ENCODE measurements around the gene SCAND1. TPM values are rescaled to one million over a fixed set of nuclear protein-coding genes. Genes with fewer than 3 reads are reported as not detected.

SCAND1 gene
- 72.5 TPM for total RNA-seq (2013)
- polyA plus RNA-seq (100 to 1,000 TPM in 2 of 3 donors, 10 to 100 TPM in 1; 43.6 to 227 (median 160) TPM), polyA minus RNA-seq (79.8 and 114 TPM in 2 replicates), total RNA-seq (11.0 to 25.6 (median 16.3) reads per million in 11 experiments)

- Histone ChIP-seq H3K27ac (ENCODE audit: low read depth in 1 of 2, low read length in 2 of 2) (peak within 1 kb of the TSS; percentile 96 to 99), H3K4me1 (ENCODE audit: control insufficient read depth in 1 of 2, insufficient read depth in 2 of 2, low read length in 2 of 2) (peaks cover 22 to 29% of the 10 kb centered on the region in 2 donors), H3K36me3 (replicated peaks in 1 of 2; ENCODE audit: control insufficient read depth in 1 of 2, insufficient read depth in 2 of 2, low read length in 2 of 2) (peaks cover under 1 to 1% of the 10 kb centered on the region in 2 donors), H3K9ac (ENCODE audit: insufficient read depth, low read length, poor library complexity, severe bottlenecking) (peak within 1 kb of the TSS; percentile 99), H4K20me1 (ENCODE audit: insufficient read depth, low read length) (peaks cover 20% of the 10 kb centered on the region), H3K79me2 (ENCODE audit: insufficient read depth, low read length) (peaks cover 31% of the 10 kb centered on the region), H3K9me3 (replicated peaks in 1 of 2; ENCODE audit: control insufficient read depth in 1 of 2, insufficient read depth in 1 of 2, low read length in 2 of 2) (no peaks in the 10 kb centered on the region), H2AFZ (ENCODE audit: insufficient read depth, low read depth, low read length, poor library complexity, severe bottlenecking) (peak within 1 kb of the TSS; percentile 88), H3K4me3 (replicated peaks in 1 of 3; ENCODE audit: low read depth in 2 of 3, low read length in 3 of 3) (peak within 1 kb of the TSS; percentile 82 to 94 (median 94)), H3K27me3 (ENCODE audit: control insufficient read depth in 2 of 2, insufficient read depth in 2 of 2, low read length in 2 of 2) (no peaks in the 10 kb centered on the region), H3K4me2 (replicated peaks; ENCODE audit: extremely low read depth, low read length, poor library complexity, severe bottlenecking) (peak within 1 kb of the TSS; percentile 99)
- Mint-ChIP-seq H3K27me3 (ENCODE audit: low read depth in 3 of 3) (no peaks in the 10 kb centered on the region), H3K4me3 (peak within 1 kb of the TSS; percentile 97 to 100), H3K36me3 (peaks cover 0 to 5% of the 10 kb centered on the region in 2 donors), H3K4me1 (peaks cover 21% of the 10 kb centered on the region), H3K9me3 (peaks cover 0 to 2% (median 0%) of the 10 kb centered on the region in 7 donors), H3K27ac (peak within 1 kb of the TSS; percentile 96 to 99 (median 98))
- DNase-seq: peak; percentile 92 to 95 (median 95)
- TF ChIP-seq CTCF (IDR thresholded peaks at IDR 0.05): peak; percentile 97
- intact Hi-C loops (cut with micrococcal nuclease): loop anchor here in 1 of 2 donors (10.0 kb wide), 1 partner anchor 110 kb away; no protein-coding TSS in a partner anchor
- under 1% methylated on average over 76 of the region's 76 CpGs for WGBS (ENCODE audit: insufficient coverage)
Measured at GRCh38 chr20:35954200-35954906, at the start of gene SCAND1. Gene SCAND1, minus strand, starts transcription at chr20:35954502. Its CDS starts 218 bp downstream, at chr20:35954284.

GRCh38 chr20:36004045-36004444 lies 49.7 kb upstream of the SCAND1 start:
- Histone ChIP-seq H3K27ac (ENCODE audit: low read depth in 1 of 2, low read length in 2 of 2) (no peak overlapping the region), H3K4me1 (ENCODE audit: control insufficient read depth in 1 of 2, insufficient read depth in 2 of 2, low read length in 2 of 2) (no peaks in the 10 kb centered on the region), H3K27me3 (ENCODE audit: control insufficient read depth in 2 of 2, insufficient read depth in 2 of 2, low read length in 2 of 2) (no peaks in the 10 kb centered on the region), H3K4me2 (replicated peaks; ENCODE audit: extremely low read depth, low read length, poor library complexity, severe bottlenecking) (no peak overlapping the region), H3K9ac (ENCODE audit: insufficient read depth, low read length, poor library complexity, severe bottlenecking) (no peak overlapping the region), H2AFZ (ENCODE audit: insufficient read depth, low read depth, low read length, poor library complexity, severe bottlenecking) (no peak overlapping the region), H4K20me1 (ENCODE audit: insufficient read depth, low read length) (no peaks in the 10 kb centered on the region), H3K79me2 (ENCODE audit: insufficient read depth, low read length) (no peaks in the 10 kb centered on the region), H3K36me3 (replicated peaks in 1 of 2; ENCODE audit: control insufficient read depth in 1 of 2, insufficient read depth in 2 of 2, low read length in 2 of 2) (no peaks in the 10 kb centered on the region), H3K4me3 (replicated peaks in 1 of 3; ENCODE audit: low read depth in 2 of 3, low read length in 3 of 3) (no peak overlapping the region), H3K9me3 (replicated peaks in 1 of 2; ENCODE audit: control insufficient read depth in 1 of 2, insufficient read depth in 1 of 2, low read length in 2 of 2) (peaks cover 12 to 18% of the 10 kb centered on the region in 2 donors)
- Mint-ChIP-seq H3K4me3 (no peak overlapping the region), H3K36me3 (no peaks in the 10 kb centered on the region), H3K4me1 (peaks cover 4% of the 10 kb centered on the region), H3K9me3 (peaks cover 17 to 33% (median 25%) of the 10 kb centered on the region in 7 donors), H3K27me3 (ENCODE audit: low read depth in 3 of 3) (peaks cover 0 to 5% (median 2%) of the 10 kb centered on the region in 3 donors), H3K27ac (peak overlapping the region in 5 of 7 donors; percentile 1 to 79 (median 18))
- intact Hi-C loops (cut with micrococcal nuclease): no loop called here
- no peak for TF ChIP-seq CTCF (IDR thresholded peaks at IDR 0.05)
- WGBS (ENCODE audit: insufficient coverage): no CpG with 5 or more reads among the region's 1 CpG
- DNase-seq: peak; percentile 10 to 53 (median 11)
